Endothelial cell (in vitro differentiated cells): Measurements from ENCODE around the gene CRYZ. TPM values are rescaled to one million over a fixed set of nuclear protein-coding genes. Genes with fewer than 3 reads are reported as not detected.

Experiments
- DNase-seq: peaks from one replicate; pipeline ENCODE4 v3.0.0; 2021; ENCODE audit warnings: low spot score
- H3K27ac Mint-ChIP-seq: one replicate; pipeline ENCODE4 v1.8.0; 2021; ENCODE audit warnings: mixed read lengths, inconsistent platforms; ENCODE audit not compliant: unreplicated experiment
- H3K27me3 Mint-ChIP-seq: one replicate; pipeline ENCODE4 v1.8.0; 2021; ENCODE audit warnings: mild to moderate bottlenecking, moderate library complexity, mixed read lengths, inconsistent platforms; ENCODE audit not compliant: unreplicated experiment
- H3K36me3 Mint-ChIP-seq: one replicate; pipeline ENCODE4 v1.8.0; 2021; ENCODE audit warnings: mild to moderate bottlenecking, low read depth, mixed read lengths, inconsistent platforms; ENCODE audit not compliant: unreplicated experiment
- H3K4me1 Mint-ChIP-seq: one replicate; pipeline ENCODE4 v1.8.0; 2021; ENCODE audit warnings: mild to moderate bottlenecking, mixed read lengths, inconsistent platforms; ENCODE audit not compliant: unreplicated experiment
- H3K4me3 Mint-ChIP-seq: one replicate; pipeline ENCODE4 v1.8.0; 2021; ENCODE audit warnings: mild to moderate bottlenecking, mixed read lengths, inconsistent platforms; ENCODE audit not compliant: unreplicated experiment
- H3K9me3 Mint-ChIP-seq: one replicate; pipeline ENCODE4 v1.8.0; 2021; ENCODE audit warnings: mixed read lengths, inconsistent platforms; ENCODE audit not compliant: unreplicated experiment
- CTCF ChIP-seq: fragments of 200-600 bp; sonication (generic); IDR thresholded peaks from one replicate; pipeline ENCODE4 v1.5.0; 2021; ENCODE audit warnings: antibody characterized with exemption; ENCODE audit not compliant: unreplicated experiment
- long read RNA-seq: library from polyadenylated mRNA; unstranded; transcript quantifications from one replicate; pipeline ENCODE4 v2.0.0, GENCODE V29; 2020; ENCODE audit not compliant: unreplicated experiment
- total RNA-seq: library from RNA; stranded (reverse); fragmentation: NEBNext Ultra II Directional; extraction: Animal tissue kit (Norgen Biotek cat#: 25700); gene quantifications from one replicate; pipeline ENCODE4 v1.2.1, GENCODE V29; 2021; ENCODE audit not compliant: unreplicated experiment

CRYZ gene
- 31.7 TPM for total RNA-seq
- long read RNA-seq, transcript CRYZ-201 (9 exons, 1,888 nt), result major isoform, 23 of 24 reads
- long read RNA-seq, partial matches to known transcripts, result 0 of 24 reads
- long read RNA-seq, other reads (novel, unspliced or antisense), result 0 of 24 reads

- Mint-ChIP-seq H3K9me3 (no peaks in the 10 kb centered on the region), H3K4me1 (peaks cover 15% of the 10 kb centered on the region), H3K27ac (peak within 1 kb of the TSS; percentile 97), H3K4me3 (peak within 1 kb of the TSS; percentile 99), H3K27me3 (no peaks in the 10 kb centered on the region), H3K36me3 (peaks cover 17% of the 10 kb centered on the region)
- TF ChIP-seq CTCF, result no peak
- DNase-seq, result peak; percentile 82
Measured at GRCh38 chr1:74732960-74733603, at the start of gene CRYZ, which contains the start of gene TYW3. CRYZ (minus strand) TSS chr1:74733050; CDS start chr1:74724821, 8,229 bp downstream. TYW3 (plus strand) TSS chr1:74733152; CDS start chr1:74733245, 93 bp downstream.

GRCh38 chr1:74780594-74780993, 47.7 kb upstream of the CRYZ start:
- no peak overlapping the region for H3K27ac Mint-ChIP-seq
- H3K27me3 Mint-ChIP-seq, result no peaks in the 10 kb centered on the region
- TF ChIP-seq CTCF, result no peak
- H3K9me3 Mint-ChIP-seq, result no peaks in the 10 kb centered on the region
- no peak overlapping the region for H3K4me3 Mint-ChIP-seq
- DNase-seq, result no peak
- no peaks in the 10 kb centered on the region for H3K36me3 Mint-ChIP-seq
- peaks cover 4% of the 10 kb centered on the region for H3K4me1 Mint-ChIP-seq

GRCh38 chr1:74779750-74780149, 46.9 kb upstream of the CRYZ start:
- H3K9me3 Mint-ChIP-seq, result no peaks in the 10 kb centered on the region
- DNase-seq, result no peak
- no peak for TF ChIP-seq CTCF
- no peak overlapping the region for H3K4me3 Mint-ChIP-seq
- H3K27ac Mint-ChIP-seq, result no peak overlapping the region
- no peaks in the 10 kb centered on the region for H3K27me3 Mint-ChIP-seq
- no peaks in the 10 kb centered on the region for H3K36me3 Mint-ChIP-seq
- peaks cover 4% of the 10 kb centered on the region for H3K4me1 Mint-ChIP-seq

- TF ChIP-seq CTCF, result no peak
- no peak overlapping the region for H3K27ac Mint-ChIP-seq
- no peak for DNase-seq
- H3K27me3 Mint-ChIP-seq, result no peaks in the 10 kb centered on the region
- H3K4me3 Mint-ChIP-seq, result no peak overlapping the region
- H3K36me3 Mint-ChIP-seq, result no peaks in the 10 kb centered on the region
- peaks cover 4% of the 10 kb centered on the region for H3K4me1 Mint-ChIP-seq
- no peaks in the 10 kb centered on the region for H3K9me3 Mint-ChIP-seq
Measured at GRCh38 chr1:74777525-74777924, 44.7 kb upstream of the CRYZ start.

- Mint-ChIP-seq H3K27me3 (no peaks in the 10 kb centered on the region), H3K27ac (no peak overlapping the region), H3K36me3 (no peaks in the 10 kb centered on the region), H3K9me3 (no peaks in the 10 kb centered on the region), H3K4me1 (peaks cover 3% of the 10 kb centered on the region), H3K4me3 (no peak overlapping the region)
- DNase-seq, result no peak
- TF ChIP-seq CTCF, result no peak
Measured at GRCh38 chr1:74775735-74776134, 42.9 kb upstream of the CRYZ start.
